ENCODE data around the gene BBIP1. TPM values are rescaled to one million over a fixed set of nuclear protein-coding genes. Genes with fewer than 3 reads are reported as not detected.

Gene BBIP1
- total RNA-seq, 3 donors from 2014 or later (not counting 1 experiment from before 2014, with no cell fraction given), result 27.2 to 58.6 (median 27.7) TPM

- Histone ChIP-seq H3K4me3 (ENCODE audit: low read length) (no peak overlapping the region), H3K36me3 (ENCODE audit: control insufficient read depth, insufficient read depth, low read length) (no peaks in the 10 kb centered on the region), H3K27me3 (ENCODE audit: control insufficient read depth, insufficient read depth, low read length) (no peaks in the 10 kb centered on the region), H3K27ac (ENCODE audit: low read length) (peak overlapping the region; percentile 92), H3K4me1 (ENCODE audit: control insufficient read depth, insufficient read depth, low read length) (peaks cover 82% of the 10 kb centered on the region), H3K9me3 (ENCODE audit: control insufficient read depth, insufficient read depth, low read length) (no peaks in the 10 kb centered on the region)
- intact Hi-C loops (cut with micrococcal nuclease), result loop anchor here (2.0 kb wide), 1 partner anchor 361 kb away; no protein-coding TSS in a partner anchor
- peak overlapping the region; percentile 96 to 98 for H3K27ac Mint-ChIP-seq
- no peaks in the 10 kb centered on the region for H3K9me3 Mint-ChIP-seq
- ATAC-seq, result no peak
- TF ChIP-seq, protein P1, sequence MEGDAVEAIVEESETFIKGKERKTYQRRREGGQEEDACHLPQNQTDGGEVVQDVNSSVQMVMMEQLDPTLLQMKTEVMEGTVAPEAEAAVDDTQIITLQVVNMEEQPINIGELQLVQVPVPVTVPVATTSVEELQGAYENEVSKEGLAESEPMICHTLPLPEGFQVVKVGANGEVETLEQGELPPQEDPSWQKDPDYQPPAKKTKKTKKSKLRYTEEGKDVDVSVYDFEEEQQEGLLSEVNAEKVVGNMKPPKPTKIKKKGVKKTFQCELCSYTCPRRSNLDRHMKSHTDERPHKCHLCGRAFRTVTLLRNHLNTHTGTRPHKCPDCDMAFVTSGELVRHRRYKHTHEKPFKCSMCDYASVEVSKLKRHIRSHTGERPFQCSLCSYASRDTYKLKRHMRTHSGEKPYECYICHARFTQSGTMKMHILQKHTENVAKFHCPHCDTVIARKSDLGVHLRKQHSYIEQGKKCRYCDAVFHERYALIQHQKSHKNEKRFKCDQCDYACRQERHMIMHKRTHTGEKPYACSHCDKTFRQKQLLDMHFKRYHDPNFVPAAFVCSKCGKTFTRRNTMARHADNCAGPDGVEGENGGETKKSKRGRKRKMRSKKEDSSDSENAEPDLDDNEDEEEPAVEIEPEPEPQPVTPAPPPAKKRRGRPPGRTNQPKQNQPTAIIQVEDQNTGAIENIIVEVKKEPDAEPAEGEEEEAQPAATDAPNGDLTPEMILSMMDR (IDR thresholded peaks at IDR 0.05), result no peak
- H3K4me1 Mint-ChIP-seq, result peaks cover 91 to 96% of the 10 kb centered on the region in 2 donors
- no peaks in the 10 kb centered on the region for H3K36me3 Mint-ChIP-seq
- H3K4me3 Mint-ChIP-seq, result peak overlapping the region; percentile 87
- no peaks in the 10 kb centered on the region for H3K27me3 Mint-ChIP-seq (ENCODE audit: low read depth in 2 of 2)
- DNase-seq, result peak in 1 of 2 donors; percentile 57
- WGBS (ENCODE audit: insufficient coverage), result 41% methylated on average over 3 of the region's 4 CpGs
Measured at GRCh38 chr10:110865809-110866482, 53.0 kb downstream of the BBIP1 start.

GRCh38 chr10:110865186-110865808 is 53.7 kb downstream of the BBIP1 start:
- DNase-seq, result peak in 1 of 2 donors; percentile 9
- peak overlapping the region; percentile 96 to 98 for H3K27ac Mint-ChIP-seq
- intact Hi-C loops (cut with micrococcal nuclease), result loop anchor here (2.0 kb wide), 1 partner anchor 360 kb away; no protein-coding TSS in a partner anchor
- WGBS (ENCODE audit: insufficient coverage), result 41% methylated on average over 5 of the region's 6 CpGs
- Histone ChIP-seq H3K4me1 (ENCODE audit: control insufficient read depth, insufficient read depth, low read length) (peaks cover 82% of the 10 kb centered on the region), H3K9me3 (ENCODE audit: control insufficient read depth, insufficient read depth, low read length) (no peaks in the 10 kb centered on the region), H3K36me3 (ENCODE audit: control insufficient read depth, insufficient read depth, low read length) (no peaks in the 10 kb centered on the region), H3K27me3 (ENCODE audit: control insufficient read depth, insufficient read depth, low read length) (no peaks in the 10 kb centered on the region), H3K4me3 (ENCODE audit: low read length) (peak overlapping the region; percentile 3), H3K27ac (ENCODE audit: low read length) (peak overlapping the region; percentile 92)
- TF ChIP-seq, protein P1 (IDR thresholded peaks at IDR 0.05), result no peak
- no peaks in the 10 kb centered on the region for H3K9me3 Mint-ChIP-seq
- no peak for ATAC-seq
- H3K36me3 Mint-ChIP-seq, result no peaks in the 10 kb centered on the region
- H3K27me3 Mint-ChIP-seq (ENCODE audit: low read depth in 2 of 2), result no peaks in the 10 kb centered on the region
- H3K4me3 Mint-ChIP-seq, result peak overlapping the region; percentile 87
- peaks cover 91 to 96% of the 10 kb centered on the region in 2 donors for H3K4me1 Mint-ChIP-seq

GRCh38 chr10:110864662-110865140 is 54.3 kb downstream of the BBIP1 start:
- TF ChIP-seq, protein P1 (IDR thresholded peaks at IDR 0.05), result no peak
- WGBS (ENCODE audit: insufficient coverage), result 16% methylated on average over 5 of the region's 6 CpGs
- Histone ChIP-seq H3K9me3 (ENCODE audit: control insufficient read depth, insufficient read depth, low read length) (no peaks in the 10 kb centered on the region), H3K36me3 (ENCODE audit: control insufficient read depth, insufficient read depth, low read length) (no peaks in the 10 kb centered on the region), H3K27ac (ENCODE audit: low read length) (peak overlapping the region; percentile 92), H3K4me3 (ENCODE audit: low read length) (peak overlapping the region; percentile 3), H3K4me1 (ENCODE audit: control insufficient read depth, insufficient read depth, low read length) (peaks cover 82% of the 10 kb centered on the region), H3K27me3 (ENCODE audit: control insufficient read depth, insufficient read depth, low read length) (no peaks in the 10 kb centered on the region)
- Mint-ChIP-seq H3K27me3 (ENCODE audit: low read depth in 2 of 2) (no peaks in the 10 kb centered on the region), H3K4me3 (peak overlapping the region; percentile 87), H3K4me1 (peaks cover 91 to 96% of the 10 kb centered on the region in 2 donors), H3K36me3 (no peaks in the 10 kb centered on the region), H3K27ac (peak overlapping the region; percentile 96 to 98), H3K9me3 (no peaks in the 10 kb centered on the region)
- DNase-seq, result peak; percentile 23 to 93
- ATAC-seq, result peak; percentile 78 to 89 (median 82)
- intact Hi-C loops (cut with micrococcal nuclease), result loop anchor here (1.0 to 2.0 kb wide), 2 partner anchors 55 to 360 kb away; partner anchors contain the start of genes BBIP1 and SHOC2
